Activated naive CD4-positive, alpha-beta T cell treated with anti-CD3 and anti-CD28 coated beads, Interleukin-2, amount 50 U/mL, for 16 hours (primary cell): ENCODE measurements around the gene CLECL1.
A peak's percentile ranks its signal among the peaks of the same experiment; 100 is the strongest.

Experiments
- DNase-seq: peaks from one replicate; pipeline ENCODE4 v3.0.0-alpha.2; 2020

The CLECL1 gene

GRCh38 chr12:9732921-9733461 lies at the start of gene CLECL1:
Gene CLECL1, minus strand, starts transcription at chr12:9733097.
- no peak for DNase-seq

DNA sequence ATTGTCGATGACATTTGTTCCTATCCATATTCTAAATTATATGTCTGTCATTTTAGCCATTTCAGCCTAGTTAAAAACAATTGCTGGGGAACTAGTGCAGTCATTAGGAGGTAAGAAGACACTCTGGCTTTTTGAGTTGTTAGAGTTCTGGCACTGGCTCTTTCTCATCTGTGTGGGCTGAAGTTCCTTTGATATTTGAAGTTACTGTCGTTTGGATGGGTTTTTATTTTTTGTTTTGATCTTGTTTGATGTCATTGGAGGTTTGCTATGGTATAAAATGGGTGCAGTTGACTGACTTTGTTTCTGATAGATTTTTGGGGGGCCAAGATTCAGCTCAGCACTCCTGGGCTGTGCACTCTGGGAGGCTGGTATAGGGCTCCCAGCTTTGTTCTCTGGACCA lies 48.5 kb upstream of the CLECL1 start:
- DNase-seq = no peak

DNA sequence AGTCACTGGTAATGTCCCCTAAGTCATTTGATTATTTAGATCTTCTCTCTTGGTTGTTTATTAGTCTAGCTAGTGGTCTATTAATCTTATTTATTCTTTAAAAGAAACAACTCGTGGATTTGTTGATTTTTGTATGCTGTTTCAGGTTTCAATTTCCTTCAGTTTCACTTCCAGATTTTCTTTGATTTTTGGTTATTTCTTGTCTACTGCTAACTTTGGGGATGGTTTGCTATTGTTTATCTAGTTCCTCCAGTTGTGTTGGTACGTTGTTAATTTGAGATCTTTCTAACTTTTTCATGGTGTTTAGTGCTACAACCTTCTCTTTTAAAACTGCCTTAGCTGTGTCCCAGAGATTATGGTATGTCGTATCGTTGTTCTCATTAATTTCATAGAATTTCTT lies 46.3 kb upstream of the CLECL1 start:
- DNase-seq = no peak

DNA sequence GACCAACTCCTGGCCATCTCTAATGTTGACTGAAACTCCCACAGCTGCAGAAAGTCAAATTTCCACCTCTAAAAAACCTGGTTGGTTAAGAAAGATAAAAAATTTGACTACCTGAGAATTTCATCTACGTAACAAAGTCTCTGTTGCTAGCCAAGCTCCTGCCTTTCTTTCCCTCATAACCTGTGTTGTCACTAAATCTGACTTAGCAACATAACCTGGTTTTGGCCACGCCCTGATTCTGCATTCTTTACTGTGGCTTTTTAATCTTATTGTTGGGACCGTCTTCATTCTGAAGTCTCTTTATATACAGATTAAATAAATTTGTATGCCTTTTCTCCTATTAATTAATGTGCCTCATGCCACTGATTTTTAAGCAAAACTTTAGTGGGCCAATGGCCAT lies 43.9 kb upstream of the CLECL1 start:
- no peak for DNase-seq

DNA sequence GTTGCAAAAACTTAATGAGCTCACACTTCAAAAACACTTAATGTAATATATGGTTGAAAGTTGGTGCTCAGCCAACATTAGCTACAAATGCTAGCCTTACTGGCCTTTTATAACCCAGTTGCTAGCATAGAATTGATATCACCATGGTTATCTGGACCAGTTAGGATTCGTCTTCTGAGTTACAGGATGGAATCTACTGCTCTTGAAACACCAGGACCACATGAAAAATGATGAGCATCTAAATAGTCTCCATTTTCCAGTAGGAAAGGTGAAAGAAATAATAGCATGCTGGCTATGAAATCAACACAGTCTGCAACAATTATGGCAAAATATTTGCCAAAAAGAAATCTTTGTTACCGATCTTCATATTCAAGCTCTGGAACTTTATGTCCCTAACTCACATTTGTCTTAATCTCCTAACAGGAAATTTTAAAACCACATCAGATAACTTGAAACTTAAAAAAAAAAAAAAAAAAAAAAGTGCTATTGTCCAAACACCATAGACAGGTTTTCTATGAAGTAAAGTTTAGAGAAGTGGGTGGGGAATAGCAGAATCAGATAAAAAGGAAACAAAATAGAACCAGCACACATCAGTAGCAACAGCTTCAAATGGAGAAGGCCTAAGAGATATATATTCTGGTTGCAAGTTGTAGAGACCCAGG lies 40.5 kb upstream of the CLECL1 start:
- no peak for DNase-seq

- DNase-seq = no peak
Measured at GRCh38 chr12:9763025-9763424, 30.1 kb upstream of the CLECL1 start.

GRCh38 chr12:9762369-9762768 lies 29.5 kb upstream of the CLECL1 start:
- no peak for DNase-seq

GRCh38 chr12:9761419-9761781 lies 28.5 kb upstream of the CLECL1 start:
- DNase-seq = no peak

GRCh38 chr12:9760699-9761418 lies 28.0 kb upstream of the CLECL1 start, which contains the start of gene CD69:
Gene CD69, minus strand, starts transcription at chr12:9760901. Its CDS starts 81 bp downstream, at chr12:9760820.
- peak; percentile 76 for DNase-seq

DNA sequence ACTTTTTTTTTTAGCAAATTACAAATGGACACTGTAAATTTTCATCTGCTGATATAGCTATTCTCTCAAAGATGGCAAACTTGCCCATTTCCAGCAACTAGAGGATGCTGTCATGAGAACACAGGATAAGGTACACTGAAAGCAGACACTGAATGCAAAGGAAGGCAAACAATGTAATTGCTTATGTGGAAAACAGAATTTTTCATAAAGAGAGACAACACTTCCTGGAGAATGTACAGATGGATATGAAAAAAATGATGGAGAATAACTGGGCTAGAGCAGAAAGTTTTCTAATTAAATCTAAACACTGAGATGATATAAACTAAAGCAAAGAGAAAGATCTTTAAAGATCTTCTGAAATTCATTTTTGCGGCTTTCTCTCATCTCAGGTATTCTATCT lies 27.2 kb upstream of the CLECL1 start:
- DNase-seq = no peak

DNA sequence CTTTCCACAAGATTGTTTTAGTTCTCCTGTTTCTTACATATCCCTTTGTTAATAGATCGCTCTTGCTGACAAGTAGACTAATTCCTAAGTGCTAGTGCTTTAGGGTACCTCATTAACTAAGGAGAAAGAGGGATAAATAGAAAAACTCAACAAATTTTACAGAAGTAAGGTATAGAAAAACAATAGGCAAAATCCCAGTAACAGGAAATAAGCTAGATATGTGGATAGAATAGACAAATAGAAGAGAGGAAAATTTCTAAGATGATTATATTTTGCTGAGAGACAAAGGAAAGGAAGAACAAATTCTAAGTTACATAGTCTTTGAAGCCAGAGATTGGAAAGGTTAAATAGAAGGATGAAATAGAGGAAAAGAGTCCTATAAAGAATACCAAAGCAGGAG lies 26.8 kb upstream of the CLECL1 start:
- DNase-seq = no peak

DNA sequence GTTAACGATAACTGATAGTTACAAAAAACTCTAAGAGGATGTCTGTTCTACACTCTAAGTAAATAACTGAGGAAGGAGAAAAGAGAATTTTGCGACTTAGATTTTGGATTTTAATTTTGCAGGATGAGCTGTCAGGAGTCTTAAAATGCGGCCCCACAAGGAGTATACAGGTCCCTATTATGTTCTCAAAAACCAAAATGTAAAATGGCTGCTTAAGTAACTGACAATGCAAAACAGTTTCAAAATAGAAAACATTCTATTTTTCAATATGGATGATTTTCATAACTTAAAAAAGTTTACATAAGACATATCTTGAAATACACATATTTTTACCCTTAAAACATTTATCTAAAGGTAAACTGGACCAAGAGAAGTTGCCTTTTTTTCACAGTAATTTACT lies 25.2 kb upstream of the CLECL1 start:
- no peak for DNase-seq

DNA sequence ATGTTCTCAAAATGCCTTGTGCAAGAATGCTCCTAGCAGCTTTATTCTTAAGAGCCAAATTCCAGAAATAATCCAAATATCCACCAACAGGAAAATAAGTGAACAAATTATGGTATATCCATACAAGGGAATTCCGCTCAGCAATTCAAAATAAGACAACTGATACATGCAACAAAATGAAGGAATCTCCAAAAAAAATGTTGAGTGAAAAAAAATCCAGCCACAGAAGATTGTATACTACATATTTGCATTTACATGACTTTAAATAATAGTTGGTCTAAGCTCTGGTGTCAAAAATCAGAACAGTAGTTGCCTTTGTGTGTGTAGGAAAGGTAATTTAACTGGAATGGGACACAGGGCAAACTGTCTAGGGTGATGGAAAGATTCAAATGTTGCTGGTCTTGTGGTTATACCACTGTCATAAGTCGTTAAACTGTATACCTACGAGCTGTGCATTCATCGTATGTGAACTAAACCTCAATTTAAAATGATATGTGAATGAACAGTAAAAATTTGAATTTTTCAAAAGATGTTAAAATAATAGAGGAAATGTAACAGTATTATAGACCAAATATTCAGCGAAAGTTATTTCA lies 24.6 kb upstream of the CLECL1 start:
- DNase-seq = no peak

GRCh38 chr12:9756706-9757105 lies 23.8 kb upstream of the CLECL1 start:
- DNase-seq = no peak

DNA sequence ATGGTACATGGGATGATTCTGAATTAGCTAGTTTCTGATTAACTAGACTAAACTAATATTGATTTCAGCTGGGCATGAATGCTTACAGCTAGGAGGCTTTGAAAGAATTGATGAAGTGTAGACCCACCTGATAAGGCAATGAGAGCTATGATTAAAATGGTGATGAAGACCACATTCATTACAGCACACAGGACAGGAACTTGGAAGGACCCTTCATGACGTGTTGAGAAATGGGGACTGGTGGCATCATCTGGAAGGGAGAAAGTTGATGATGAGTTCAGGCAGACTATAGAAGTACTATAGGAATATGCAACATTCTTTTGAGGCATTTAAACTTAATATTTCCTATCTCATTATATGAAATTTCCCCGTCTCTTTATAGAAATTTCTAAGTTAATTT lies 23.3 kb upstream of the CLECL1 start:
- DNase-seq = no peak

DNA sequence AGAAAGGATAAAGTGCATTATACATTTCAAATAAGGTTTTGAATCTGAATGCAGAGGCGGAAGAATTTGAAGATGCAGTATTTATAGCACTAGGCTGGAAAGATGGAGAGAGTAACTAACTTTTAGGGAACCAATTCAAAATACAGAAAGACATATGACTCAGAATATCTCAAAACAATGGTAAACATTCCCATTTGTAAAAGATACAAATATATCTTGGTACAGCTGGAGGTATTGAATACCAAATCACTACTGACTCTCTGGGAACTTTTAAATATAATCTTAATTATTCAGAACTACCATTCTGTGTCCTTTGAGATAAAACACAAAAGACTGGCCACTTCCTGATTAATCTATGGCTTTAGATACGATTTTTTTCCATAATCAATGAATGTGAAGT lies 22.7 kb upstream of the CLECL1 start:
- no peak for DNase-seq

DNA sequence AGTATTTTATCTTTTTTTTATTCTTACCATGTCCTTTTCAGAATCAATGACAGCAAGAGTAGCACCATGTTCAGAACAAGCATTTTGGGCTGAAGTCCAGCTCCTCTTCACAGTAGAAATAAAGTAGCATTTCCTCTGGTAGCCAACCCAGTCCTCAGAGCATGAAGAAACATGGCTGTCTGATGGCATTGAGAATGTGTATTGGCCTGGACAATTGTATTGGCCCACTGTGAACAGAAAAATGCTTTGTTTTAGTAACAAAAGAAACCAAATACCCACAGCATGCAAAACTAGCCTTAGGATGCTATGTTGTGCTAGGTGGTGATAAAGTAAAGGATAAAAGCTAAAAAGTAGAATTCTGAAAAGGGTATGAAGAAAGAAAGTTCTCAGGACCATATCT lies 22.1 kb upstream of the CLECL1 start:
- no peak for DNase-seq

- DNase-seq = no peak
Measured at GRCh38 chr12:9754099-9754927, 21.4 kb upstream of the CLECL1 start.

GRCh38 chr12:9753498-9753897 lies 20.6 kb upstream of the CLECL1 start:
- no peak for DNase-seq

DNA sequence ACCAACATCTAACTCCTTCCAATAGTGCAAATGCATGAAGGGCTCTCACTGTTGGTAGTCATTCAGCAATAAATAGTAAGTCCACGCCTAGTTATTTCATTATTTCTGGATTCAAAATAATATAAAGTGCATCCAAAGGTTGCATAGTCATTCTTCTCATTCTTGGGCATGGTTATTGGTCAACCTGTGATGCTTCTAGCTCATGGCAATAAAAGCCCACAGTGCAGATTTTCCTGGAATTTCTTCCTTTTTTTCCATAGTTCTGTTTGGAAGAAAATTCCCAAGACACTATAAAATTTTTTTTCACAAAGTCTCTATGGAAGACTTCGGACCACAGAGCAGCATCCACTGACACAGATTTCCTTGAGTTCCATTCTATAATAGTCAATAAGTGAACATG lies 20.2 kb upstream of the CLECL1 start:
- no peak for DNase-seq

GRCh38 chr12:9752145-9752933 lies 19.4 kb upstream of the CLECL1 start:
- DNase-seq = no peak
